Coronary artery (tissue), 2 donors: ENCODE results near the gene CCDC30.

Experiments used
- DNase-seq: peaks from one replicate; pipeline ENCODE4 v3.0.0-alpha.2; 2017; ENCODE audit warnings: low spot score
- H3K27ac ChIP-seq, 2 donors: fragments of 200-600 bp; sonication (generic); one replicate each; pipeline ENCODE4 v1.5.1; 2016 to 2019
- H3K4me3 ChIP-seq: fragments of 200-600 bp; sonication (generic); 2 replicates; pipeline ENCODE4 v1.5.1; 2016; ENCODE audit warnings: mild to moderate bottlenecking, moderate library complexity
- CTCF ChIP-seq: fragments of 200-600 bp; sonication (generic); IDR thresholded peaks from one replicate; pipeline ENCODE4 v1.5.1; 2019; ENCODE audit warnings: antibody characterized with exemption

Gene CCDC30

GRCh38 chr1:42689912-42690311, 226.8 kb downstream of the CCDC30 start:
- TF ChIP-seq CTCF, result no peak
- no peak for DNase-seq
- Histone ChIP-seq H3K27ac (no peak overlapping the region), H3K4me3 (no peak overlapping the region)

- H3K4me3 ChIP-seq, result no peak overlapping the region
- DNase-seq, result no peak
- H3K27ac ChIP-seq, result no peak overlapping the region
- TF ChIP-seq CTCF, result no peak
Measured at GRCh38 chr1:42690477-42691156, 227.5 kb downstream of the CCDC30 start.

GRCh38 chr1:42691157-42691498, 228.0 kb downstream of the CCDC30 start:
- no peak for TF ChIP-seq CTCF
- Histone ChIP-seq H3K4me3 (no peak overlapping the region), H3K27ac (no peak overlapping the region)
- no peak for DNase-seq

- no peak overlapping the region for H3K27ac ChIP-seq
- no peak for TF ChIP-seq CTCF
- H3K4me3 ChIP-seq, result no peak overlapping the region
- DNase-seq, result no peak
Measured at GRCh38 chr1:42692461-42692860, 229.4 kb downstream of the CCDC30 start.

GRCh38 chr1:42692911-42693310, 229.8 kb downstream of the CCDC30 start:
- Histone ChIP-seq H3K27ac (no peak overlapping the region), H3K4me3 (no peak overlapping the region)
- TF ChIP-seq CTCF, result no peak
- DNase-seq, result no peak

- H3K27ac ChIP-seq, result no peak overlapping the region
- no peak for DNase-seq
- no peak overlapping the region for H3K4me3 ChIP-seq
- no peak for TF ChIP-seq CTCF
Measured at GRCh38 chr1:42698081-42698813, 235.2 kb downstream of the CCDC30 start.

- Histone ChIP-seq H3K4me3 (no peak overlapping the region), H3K27ac (no peak overlapping the region)
- no peak for DNase-seq
- no peak for TF ChIP-seq CTCF
Measured at GRCh38 chr1:42700006-42700405, 236.9 kb downstream of the CCDC30 start.
